Natural killer cell (primary cell): ENCODE data around the gene PIH1D1. TPM values are rescaled to one million over a fixed set of nuclear protein-coding genes. Genes with fewer than 3 reads are reported as not detected.
"Not testable (repeated sequence)": the region's sequence is repeated elsewhere in the genome, so short reads cannot be mapped to it uniquely, and the experiment has no call there.

Experiments used
- ATAC-seq, 3 donors: fragments of 150-1000 bp in 2 of 3; fragments of 200-7000 bp in 1 of 3; cut with Tn5 transposase; 1 replicate in 1 of 3; 2 replicates in 2 of 3; pipeline ENCODE4 v1.10.0; 2021; ENCODE audit warnings: mild to moderate bottlenecking in 2 of 3, moderate library complexity in 2 of 3
- DNase-seq, 2 donors: peaks; one replicate each; pipeline versions ENCODE4 v3.0.0 to v3.0.0-alpha.2; 2013 to 2021; ENCODE audit warnings: mixed read lengths in 1 of 2
- H3K27ac ChIP-seq: one replicate; pipeline ENCODE4 v1.5.1; 2013; ENCODE audit warnings: mild to moderate bottlenecking, low read length
- H3K27me3 ChIP-seq: one replicate; pipeline ENCODE4 v1.6.1; 2013; ENCODE audit warnings: low read length; ENCODE audit not compliant: control insufficient read depth, insufficient read depth
- H3K36me3 ChIP-seq: one replicate; pipeline ENCODE4 v1.6.1; 2013; ENCODE audit warnings: low read length; ENCODE audit not compliant: control insufficient read depth, insufficient read depth
- H3K4me1 ChIP-seq: one replicate; pipeline ENCODE4 v1.6.1; 2013; ENCODE audit warnings: low read length; ENCODE audit not compliant: control insufficient read depth, insufficient read depth
- H3K4me3 ChIP-seq: one replicate; pipeline ENCODE4 v1.5.1; 2013; ENCODE audit warnings: low read length
- H3K9me3 ChIP-seq: one replicate; pipeline ENCODE4 v1.6.1; 2013; ENCODE audit warnings: low read length; ENCODE audit not compliant: control insufficient read depth, insufficient read depth
- H3K27ac Mint-ChIP-seq, 2 donors: one replicate each; pipeline ENCODE4 v1.8.0; 2022; ENCODE audit warnings: mild to moderate bottlenecking in 2 of 2, mixed read lengths in 2 of 2, moderate library complexity in 1 of 2
- H3K27me3 Mint-ChIP-seq, 2 donors: one replicate each; pipeline ENCODE4 v1.8.0; 2022; ENCODE audit warnings: low read depth in 2 of 2, mixed read lengths in 2 of 2
- H3K36me3 Mint-ChIP-seq: one replicate; pipeline ENCODE4 v1.8.0; 2022; ENCODE audit warnings: mixed read lengths
- H3K4me1 Mint-ChIP-seq, 2 donors: one replicate each; pipeline ENCODE4 v1.8.0; 2022; ENCODE audit warnings: mixed read lengths in 2 of 2
- H3K4me3 Mint-ChIP-seq: one replicate; pipeline ENCODE4 v1.8.0; 2022; ENCODE audit warnings: mild to moderate bottlenecking, moderate library complexity, mixed read lengths
- H3K9me3 Mint-ChIP-seq, 2 donors: one replicate each; pipeline ENCODE4 v1.8.0; 2022; ENCODE audit warnings: mixed read lengths in 2 of 2
- WGBS: methylation state at CpG from one replicate; pipeline ENCODE4 v1.1.7; 2013; ENCODE audit warnings: missing lambda C conversion rate; ENCODE audit not compliant: insufficient coverage; 5-methylcytosine and 5-hydroxymethylcytosine counted together
- intact Hi-C: fragments of 100-400 bp; cut with micrococcal nuclease; formaldehyde crosslinking; loops from one replicate; pipeline ENCODE4 v1.14.2; 2022
- total RNA-seq, 4 donors: library from RNA; stranded (reverse); fragments of 120-200 nt in 1 of 4; gene quantifications; one replicate each; pipeline versions ENCODE4 v1.2.3 to v1.2.4, GENCODE V29; 2013 to 2022
- TF ChIP-seq, protein P1 (sequence below): fragments of 200-600 bp; IDR thresholded peaks from one replicate; pipeline ENCODE4 v1.8.0; 2022; ENCODE audit warnings: antibody characterized with exemption

PIH1D1 gene
- total RNA-seq, 3 donors from 2014 or later (not counting 1 experiment from before 2014, with no cell fraction given): 112 to 149 (median 138) TPM

- ATAC-seq, H3K36me3 Mint-ChIP-seq, H3K27ac ChIP-seq, DNase-seq, H3K4me3 ChIP-seq, H3K4me3 Mint-ChIP-seq, H3K9me3 ChIP-seq, H3K9me3 Mint-ChIP-seq, H3K27me3 Mint-ChIP-seq, H3K27ac Mint-ChIP-seq, H3K27me3 ChIP-seq, intact Hi-C loops, H3K4me1 Mint-ChIP-seq: not testable (repeated sequence)
- peaks cover 15% of the 10 kb centered on the region for H3K4me1 ChIP-seq
- no CpG with 5 or more reads among the region's 1 CpG for WGBS
- peaks cover 38% of the 10 kb centered on the region for H3K36me3 ChIP-seq
Observed at GRCh38 chr19:49461130-49461529, 9.5 kb upstream of the PIH1D1 start.

GRCh38 chr19:49459388-49459787 lies 7.8 kb upstream of the PIH1D1 start:
- TF ChIP-seq, protein P1, sequence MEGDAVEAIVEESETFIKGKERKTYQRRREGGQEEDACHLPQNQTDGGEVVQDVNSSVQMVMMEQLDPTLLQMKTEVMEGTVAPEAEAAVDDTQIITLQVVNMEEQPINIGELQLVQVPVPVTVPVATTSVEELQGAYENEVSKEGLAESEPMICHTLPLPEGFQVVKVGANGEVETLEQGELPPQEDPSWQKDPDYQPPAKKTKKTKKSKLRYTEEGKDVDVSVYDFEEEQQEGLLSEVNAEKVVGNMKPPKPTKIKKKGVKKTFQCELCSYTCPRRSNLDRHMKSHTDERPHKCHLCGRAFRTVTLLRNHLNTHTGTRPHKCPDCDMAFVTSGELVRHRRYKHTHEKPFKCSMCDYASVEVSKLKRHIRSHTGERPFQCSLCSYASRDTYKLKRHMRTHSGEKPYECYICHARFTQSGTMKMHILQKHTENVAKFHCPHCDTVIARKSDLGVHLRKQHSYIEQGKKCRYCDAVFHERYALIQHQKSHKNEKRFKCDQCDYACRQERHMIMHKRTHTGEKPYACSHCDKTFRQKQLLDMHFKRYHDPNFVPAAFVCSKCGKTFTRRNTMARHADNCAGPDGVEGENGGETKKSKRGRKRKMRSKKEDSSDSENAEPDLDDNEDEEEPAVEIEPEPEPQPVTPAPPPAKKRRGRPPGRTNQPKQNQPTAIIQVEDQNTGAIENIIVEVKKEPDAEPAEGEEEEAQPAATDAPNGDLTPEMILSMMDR: no peak
- no peaks in the 10 kb centered on the region for H3K27me3 ChIP-seq
- 92% methylated on average over 12 of the region's 12 CpGs for WGBS
- no peak overlapping the region for H3K27ac Mint-ChIP-seq
- ATAC-seq: no peak
- intact Hi-C loops: no loop called here
- no peaks in the 10 kb centered on the region for H3K27me3 Mint-ChIP-seq
- no peaks in the 10 kb centered on the region for H3K9me3 Mint-ChIP-seq
- no peaks in the 10 kb centered on the region for H3K9me3 ChIP-seq
- H3K36me3 ChIP-seq: peaks cover 24% of the 10 kb centered on the region
- H3K4me3 Mint-ChIP-seq: no peak overlapping the region
- H3K27ac ChIP-seq: no peak overlapping the region
- no peak for DNase-seq
- H3K4me3 ChIP-seq: no peak overlapping the region
- no peaks in the 10 kb centered on the region for H3K36me3 Mint-ChIP-seq
- H3K4me1 ChIP-seq: peaks cover 19% of the 10 kb centered on the region
- H3K4me1 Mint-ChIP-seq: peaks cover 0 to 6% of the 10 kb centered on the region in 2 donors

DNA sequence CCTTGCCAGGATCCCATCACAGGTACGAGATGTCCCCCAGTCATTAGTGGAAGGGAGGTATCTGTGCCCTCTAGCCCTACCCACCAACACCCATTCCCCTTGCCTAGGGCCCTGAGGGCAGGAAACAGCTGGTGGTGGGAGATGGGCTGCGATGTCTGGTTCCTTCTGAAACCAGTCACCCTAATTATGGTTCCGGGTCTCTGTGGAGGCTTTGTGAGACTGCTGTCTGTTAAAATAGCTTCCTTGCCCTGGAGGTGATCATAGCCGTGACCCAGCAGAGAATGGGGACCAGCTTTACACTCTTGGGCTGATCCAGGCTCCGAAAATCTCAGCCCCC lies 6.9 kb upstream of the PIH1D1 start:
- H3K27me3 ChIP-seq: no peaks in the 10 kb centered on the region
- WGBS: 69% methylated on average over 4 of the region's 5 CpGs

DNA sequence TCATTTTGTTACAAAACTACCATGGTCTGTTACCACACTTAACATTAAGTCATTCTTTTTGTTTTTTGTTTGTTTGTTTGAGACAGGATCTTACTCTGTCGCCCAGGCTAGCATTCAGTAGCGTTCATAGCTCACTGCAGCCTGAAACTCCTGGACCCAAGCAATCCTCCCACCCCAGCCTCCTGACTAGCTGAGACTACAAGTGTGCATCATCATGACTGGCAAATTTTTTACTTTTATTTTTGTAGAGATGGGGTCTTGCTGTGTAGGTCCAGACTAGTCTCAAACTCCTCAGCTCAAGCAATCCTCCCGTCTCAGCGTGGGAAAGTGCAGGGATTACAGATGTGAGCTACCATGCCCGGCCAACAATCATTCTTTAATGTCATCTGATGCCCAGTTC lies 4.7 kb upstream of the PIH1D1 start:
- intact Hi-C loops: no loop called here
- 92% methylated on average over 5 of the region's 5 CpGs for WGBS

More for the DNA sequence above, 6.9 kb upstream of the PIH1D1 start:
- Mint-ChIP-seq H3K36me3 (no peaks in the 10 kb centered on the region), H3K27me3 (no peaks in the 10 kb centered on the region), H3K4me3 (no peak overlapping the region), H3K9me3 (no peaks in the 10 kb centered on the region), H3K4me1 (peaks cover 9 to 14% of the 10 kb centered on the region in 2 donors), H3K27ac (peak overlapping the region in 1 of 2 donors; percentile 13)
- Histone ChIP-seq H3K4me1 (peaks cover 27% of the 10 kb centered on the region), H3K4me3 (no peak overlapping the region), H3K36me3 (peaks cover 18% of the 10 kb centered on the region), H3K9me3 (no peaks in the 10 kb centered on the region), H3K27ac (peak overlapping the region; percentile 80)
- TF ChIP-seq, protein P1: no peak
- intact Hi-C loops: no loop called here
- ATAC-seq: no peak
- no peak for DNase-seq

More for the DNA sequence above, 4.7 kb upstream of the PIH1D1 start:
- Histone ChIP-seq H3K4me3 (no peak overlapping the region), H3K27ac (no peak overlapping the region), H3K27me3 (no peaks in the 10 kb centered on the region), H3K4me1 (peaks cover 42% of the 10 kb centered on the region), H3K9me3 (no peaks in the 10 kb centered on the region), H3K36me3 (peaks cover 13% of the 10 kb centered on the region)
- no peaks in the 10 kb centered on the region for H3K27me3 Mint-ChIP-seq
- TF ChIP-seq, protein P1: no peak
- H3K27ac Mint-ChIP-seq: no peak overlapping the region
- no peaks in the 10 kb centered on the region for H3K36me3 Mint-ChIP-seq
- ATAC-seq: no peak
- H3K4me1 Mint-ChIP-seq: peaks cover 24 to 33% of the 10 kb centered on the region in 2 donors
- no peak for DNase-seq
- peak overlapping the region; percentile 66 for H3K4me3 Mint-ChIP-seq
- H3K9me3 Mint-ChIP-seq: no peaks in the 10 kb centered on the region
